ENCODE data around the gene FKBP1B.
"Not testable (repeated sequence)": the region's sequence is repeated elsewhere in the genome, so short reads cannot be mapped to it uniquely, and the experiment has no call there.

Gene FKBP1B

DNA sequence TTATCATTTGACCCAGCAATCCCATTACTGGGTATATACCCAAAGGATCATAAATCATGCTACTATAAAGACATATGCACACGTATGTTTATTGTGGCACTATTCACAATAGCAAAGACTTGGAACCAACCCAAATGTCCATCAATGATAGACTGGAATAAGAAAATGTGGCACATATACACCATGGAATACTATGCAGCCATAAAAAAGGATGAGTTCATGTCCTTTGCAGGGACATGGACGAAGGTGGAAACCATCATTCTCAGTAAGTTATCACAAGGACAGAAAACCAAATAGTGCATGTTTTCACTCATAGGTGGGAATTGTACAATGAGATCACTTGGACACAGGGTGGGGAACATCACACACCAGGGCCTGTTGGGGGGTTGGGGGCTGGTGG, 51.2 kb downstream of the FKBP1B start:
- DNase-seq (ENCODE audit: low read depth in 2 of 2) = not testable (repeated sequence)

DNA sequence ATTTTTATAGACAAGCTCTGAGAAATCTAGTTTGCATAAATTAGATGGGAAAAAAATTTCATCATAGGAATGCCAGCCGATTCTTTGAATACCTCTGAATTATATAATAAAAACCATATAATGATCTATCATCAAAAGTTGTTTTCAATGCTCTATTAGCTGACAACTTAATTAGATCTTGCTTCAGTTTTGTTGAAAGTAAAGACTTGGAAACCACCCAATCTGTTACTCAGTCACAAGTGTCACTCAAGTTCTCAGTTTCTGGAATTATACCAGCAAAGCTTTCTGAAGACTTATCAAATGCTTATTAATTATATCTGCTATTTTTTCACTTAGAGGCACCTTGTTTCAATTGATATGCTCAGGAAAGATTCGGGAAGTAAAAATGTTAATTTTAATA, 52.5 kb downstream of the FKBP1B start:
- no peak for DNase-seq (ENCODE audit: low read depth in 2 of 2)

DNA sequence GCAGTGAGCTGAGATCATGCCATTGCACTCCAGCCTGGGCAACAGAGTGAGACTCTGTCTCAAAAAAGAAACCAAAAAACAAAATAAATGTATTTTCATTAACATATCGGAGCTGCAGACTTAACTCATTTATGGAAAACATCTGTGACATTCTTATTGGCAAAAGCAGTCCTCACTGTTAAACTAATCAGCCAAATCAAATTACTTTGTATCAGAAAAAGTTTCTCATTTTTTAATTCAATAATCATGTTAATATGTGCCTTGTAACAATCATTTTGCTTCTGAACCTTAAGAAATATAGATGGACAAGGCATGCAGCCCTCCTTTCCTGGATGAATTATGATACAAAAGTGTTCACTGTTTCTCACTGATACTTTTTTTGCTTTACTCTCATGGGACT, 53.1 kb downstream of the FKBP1B start:
- DNase-seq (ENCODE audit: low read depth in 2 of 2) = no peak

DNA sequence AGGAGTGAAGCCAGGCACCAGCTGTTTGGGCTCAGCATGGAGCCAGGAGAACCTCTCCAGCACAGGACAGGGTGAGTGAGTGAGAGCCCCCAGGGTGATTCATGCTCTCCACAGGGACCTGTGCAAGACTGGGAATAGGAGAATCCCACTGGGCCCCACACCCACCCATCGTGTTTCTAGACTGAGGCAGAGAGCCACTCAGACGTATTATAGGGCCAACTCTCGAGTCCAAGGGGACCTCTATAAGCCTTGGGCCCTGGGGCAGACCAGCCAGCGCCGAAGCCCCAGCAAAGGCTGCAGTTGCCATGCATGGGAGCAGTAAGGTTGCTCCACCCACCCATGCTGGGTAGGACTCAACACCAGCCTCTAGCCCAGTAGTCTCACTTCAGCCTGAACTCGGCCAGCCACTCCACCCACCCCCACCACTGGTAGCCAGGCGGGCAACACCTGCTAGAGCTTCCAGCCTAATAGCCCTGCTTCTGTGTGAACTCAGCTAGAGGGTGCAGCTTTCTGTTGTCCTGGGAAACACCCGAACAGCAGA, 54.6 kb downstream of the FKBP1B start:
- DNase-seq (ENCODE audit: low read depth in 2 of 2) = no peak

DNA sequence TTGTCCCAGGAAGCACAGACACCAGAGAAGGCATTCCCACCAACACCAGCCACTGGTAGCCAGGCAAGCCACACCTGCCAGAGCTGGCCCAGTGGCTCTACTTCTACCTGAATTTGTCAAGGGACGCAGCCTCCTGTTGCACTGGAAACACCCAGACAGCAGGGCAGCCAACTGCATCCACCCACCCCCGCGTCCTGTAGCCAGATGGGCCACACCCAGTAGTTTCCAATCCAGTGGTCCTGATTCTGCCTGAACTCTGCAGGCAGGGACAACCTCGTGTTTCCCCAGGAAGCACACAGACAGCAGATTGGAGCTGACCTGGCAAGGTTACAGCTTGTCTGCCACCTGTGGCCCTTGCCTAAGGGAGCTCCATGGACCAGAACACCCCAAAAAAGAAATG, 55.4 kb downstream of the FKBP1B start:
- no peak for DNase-seq (ENCODE audit: low read depth in 2 of 2)

DNA sequence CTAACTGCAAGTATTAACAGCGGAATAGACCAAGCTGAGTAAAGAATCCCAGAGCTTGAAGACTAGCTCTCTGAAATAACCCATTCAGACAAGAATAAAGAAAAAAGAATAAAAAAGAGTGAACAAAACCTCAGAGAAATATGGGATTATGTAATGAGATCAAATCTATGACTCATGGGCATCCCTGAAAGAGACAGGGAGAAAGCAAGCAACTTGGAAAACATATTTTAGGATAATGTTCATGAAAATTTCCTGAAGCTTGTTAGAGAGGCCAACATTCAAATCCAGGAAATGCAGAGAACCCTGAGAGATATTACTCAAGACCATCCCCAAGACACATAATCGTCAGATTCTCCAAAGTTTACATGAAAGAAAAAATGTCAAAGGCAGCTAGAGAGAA, 56.3 kb downstream of the FKBP1B start:
- no peak for DNase-seq (ENCODE audit: low read depth in 2 of 2)

DNA sequence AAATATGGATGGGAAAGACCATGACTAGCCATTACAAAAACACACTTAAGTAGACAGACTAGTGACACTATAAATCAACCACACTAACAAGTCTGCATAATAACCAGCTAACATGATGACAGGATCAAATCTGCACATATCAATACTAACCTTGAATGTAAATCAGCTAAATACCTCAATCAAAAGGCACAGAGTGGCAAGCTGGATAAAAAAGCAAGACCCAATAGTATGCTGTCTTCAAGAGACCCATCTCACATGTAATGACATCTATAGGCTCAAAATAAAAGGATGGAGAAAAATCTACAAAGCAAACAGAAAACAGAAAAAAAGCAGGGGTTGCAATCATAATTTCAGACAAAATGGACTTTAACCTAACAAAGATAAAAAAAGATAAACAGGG, 57.2 kb downstream of the FKBP1B start:
- DNase-seq (ENCODE audit: low read depth in 2 of 2) = no peak

DNA sequence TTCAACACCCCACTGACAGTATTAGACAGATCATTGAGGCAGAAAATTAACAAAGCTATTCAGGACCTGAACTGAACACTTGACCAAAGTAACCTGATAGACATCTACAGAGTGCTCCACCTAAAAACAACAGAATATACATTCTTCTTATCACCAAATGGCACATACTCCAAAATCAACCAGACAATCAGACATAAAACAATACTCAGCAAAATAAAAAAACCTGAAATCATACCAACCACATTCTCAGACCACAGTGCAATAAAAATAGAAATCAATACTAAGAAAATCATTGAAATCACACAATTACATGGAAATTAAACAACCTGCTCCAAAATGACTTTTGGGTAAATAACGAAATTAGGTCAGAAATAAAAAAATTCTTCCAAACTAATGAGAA, 57.8 kb downstream of the FKBP1B start:
- DNase-seq (ENCODE audit: low read depth in 2 of 2) = no peak

DNA sequence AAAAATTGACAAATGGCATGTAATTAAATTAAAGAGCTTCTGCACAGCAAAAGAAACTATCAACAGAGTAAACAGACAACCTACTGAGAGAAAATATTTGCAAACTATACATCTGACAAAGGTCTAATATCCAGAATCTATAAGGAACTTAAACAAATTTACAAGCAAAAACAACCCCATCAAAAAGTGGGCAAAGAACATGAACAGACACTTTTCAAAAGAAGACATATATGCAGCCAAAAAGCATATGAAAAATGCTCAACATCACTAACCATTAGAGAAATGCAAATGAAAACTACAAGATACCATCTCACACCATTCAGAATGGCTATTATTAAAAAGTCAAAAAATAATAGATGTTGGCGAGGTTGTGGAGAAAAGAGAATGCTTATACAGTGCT, 59.9 kb downstream of the FKBP1B start:
- DNase-seq (ENCODE audit: low read depth in 2 of 2) = not testable (repeated sequence)

DNA sequence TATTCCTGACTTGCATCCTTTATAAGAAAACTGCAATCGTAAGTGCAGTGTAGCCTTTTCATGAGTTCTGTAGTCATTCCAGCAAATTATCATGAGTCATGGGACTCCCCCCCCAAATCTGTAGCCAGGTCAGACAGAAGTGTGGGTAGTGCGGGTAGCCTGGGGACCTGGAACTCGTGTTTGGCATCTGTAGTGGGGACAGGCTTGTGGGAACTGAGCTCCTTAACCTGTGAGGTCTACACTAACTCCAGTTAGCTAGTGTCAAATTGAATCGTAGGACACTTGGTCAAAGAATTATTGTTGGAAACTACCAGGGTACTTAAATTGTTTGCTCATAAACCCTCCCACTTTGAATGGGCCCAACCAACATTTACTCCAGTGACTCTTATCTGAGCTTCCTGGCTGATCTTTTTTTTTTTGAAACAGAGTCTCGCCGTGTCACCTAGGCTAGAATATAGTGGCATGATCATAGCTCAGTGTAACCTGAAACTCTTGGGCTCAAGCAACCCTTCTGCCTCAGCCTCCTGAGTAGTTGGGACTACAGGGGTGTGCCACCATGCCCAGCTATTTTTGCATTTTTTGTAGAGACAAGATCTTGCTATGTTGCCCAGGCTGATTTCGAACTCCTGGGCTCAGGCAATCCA, 61.2 kb downstream of the FKBP1B start:
- no peak for DNase-seq (ENCODE audit: low read depth in 2 of 2)

DNA sequence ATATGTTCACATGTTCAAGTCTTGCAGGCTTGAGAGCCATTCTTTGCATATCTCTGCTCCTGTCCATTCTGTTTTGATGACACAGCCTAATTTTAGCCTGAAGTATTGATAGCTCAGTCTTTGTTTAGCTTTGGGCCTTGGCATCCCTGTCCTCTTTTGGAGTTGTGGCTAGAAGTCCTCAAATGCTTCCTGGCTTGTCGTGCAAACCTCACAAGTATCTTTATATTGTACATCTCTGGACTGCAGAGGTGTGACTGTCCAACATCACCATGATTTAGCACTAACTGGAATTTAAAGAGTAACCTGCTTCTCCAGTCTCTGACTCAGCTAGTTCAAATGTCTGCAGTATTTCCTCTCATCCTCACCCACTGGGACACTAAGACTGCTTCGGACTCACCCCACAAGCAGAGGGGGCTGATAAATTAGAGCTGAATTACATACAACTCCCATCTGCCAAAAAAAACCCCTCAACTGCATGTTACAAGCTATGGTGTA, 61.9 kb downstream of the FKBP1B start:
- no peak for DNase-seq (ENCODE audit: low read depth in 2 of 2)

Data from stimulated activated CD8-positive, alpha-beta memory T cell treated with anti-CD3 and anti-CD28 coated beads, Interleukin-7, amount 100 ng/mL, for 1 hour (primary cell).